ENCODE data around the gene SLC10A3. TPM values are rescaled to one million over a fixed set of nuclear protein-coding genes. Genes with fewer than 3 reads are reported as not detected.

Gene SLC10A3, protein sequence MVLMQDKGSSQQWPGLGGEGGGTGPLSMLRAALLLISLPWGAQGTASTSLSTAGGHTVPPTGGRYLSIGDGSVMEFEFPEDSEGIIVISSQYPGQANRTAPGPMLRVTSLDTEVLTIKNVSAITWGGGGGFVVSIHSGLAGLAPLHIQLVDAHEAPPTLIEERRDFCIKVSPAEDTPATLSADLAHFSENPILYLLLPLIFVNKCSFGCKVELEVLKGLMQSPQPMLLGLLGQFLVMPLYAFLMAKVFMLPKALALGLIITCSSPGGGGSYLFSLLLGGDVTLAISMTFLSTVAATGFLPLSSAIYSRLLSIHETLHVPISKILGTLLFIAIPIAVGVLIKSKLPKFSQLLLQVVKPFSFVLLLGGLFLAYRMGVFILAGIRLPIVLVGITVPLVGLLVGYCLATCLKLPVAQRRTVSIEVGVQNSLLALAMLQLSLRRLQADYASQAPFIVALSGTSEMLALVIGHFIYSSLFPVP
- total RNA-seq: 32.2 TPM

GRCh38 chrX:154490414-154491083 lies at the start of gene SLC10A3:
Gene SLC10A3, minus strand, starts transcription at chrX:154490629. Its CDS starts 1,689 bp downstream, at chrX:154488940.
- peak; percentile 93 for DNase-seq (ENCODE audit: low spot score)

DNA sequence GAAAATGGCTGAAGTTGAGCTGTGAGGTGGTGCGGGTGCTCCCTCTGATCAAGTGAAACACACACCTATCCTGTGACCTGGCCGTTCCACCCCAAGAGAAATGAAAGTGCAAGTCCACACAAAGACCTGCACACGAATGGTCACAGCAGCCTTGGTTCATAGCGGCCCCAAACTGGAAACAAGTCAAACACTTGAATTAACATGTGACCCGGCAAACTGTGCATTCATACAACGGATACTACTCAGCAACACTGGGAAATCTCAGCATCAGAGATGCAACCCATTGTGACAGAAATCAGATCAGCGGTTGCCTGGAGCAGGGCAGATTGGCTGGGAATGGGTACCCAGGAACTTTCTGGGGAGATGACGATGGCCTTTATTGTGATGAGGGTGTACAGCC lies 48.6 kb upstream of the SLC10A3 start:
- DNase-seq (ENCODE audit: low spot score): no peak

DNA sequence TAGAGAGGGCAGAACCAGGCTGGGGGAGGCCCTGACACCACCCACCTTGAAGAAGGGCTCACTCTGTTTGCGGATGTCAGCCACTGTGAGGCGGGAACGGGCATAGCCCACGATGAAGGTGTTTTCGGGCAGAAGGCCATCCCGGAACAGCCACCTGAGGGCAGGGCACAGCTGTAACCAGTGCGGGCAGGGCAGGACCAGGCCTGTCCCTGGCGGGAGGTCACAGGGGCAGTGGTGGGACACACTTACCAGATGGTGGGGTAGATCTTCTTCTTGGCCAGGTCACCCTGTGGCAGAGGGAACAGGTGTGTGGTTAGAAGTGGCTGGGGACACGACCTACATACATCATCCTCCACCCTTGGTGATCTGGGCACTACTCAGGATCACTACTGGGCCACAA lies 45.5 kb upstream of the SLC10A3 start:
- DNase-seq (ENCODE audit: low spot score): no peak

DNA sequence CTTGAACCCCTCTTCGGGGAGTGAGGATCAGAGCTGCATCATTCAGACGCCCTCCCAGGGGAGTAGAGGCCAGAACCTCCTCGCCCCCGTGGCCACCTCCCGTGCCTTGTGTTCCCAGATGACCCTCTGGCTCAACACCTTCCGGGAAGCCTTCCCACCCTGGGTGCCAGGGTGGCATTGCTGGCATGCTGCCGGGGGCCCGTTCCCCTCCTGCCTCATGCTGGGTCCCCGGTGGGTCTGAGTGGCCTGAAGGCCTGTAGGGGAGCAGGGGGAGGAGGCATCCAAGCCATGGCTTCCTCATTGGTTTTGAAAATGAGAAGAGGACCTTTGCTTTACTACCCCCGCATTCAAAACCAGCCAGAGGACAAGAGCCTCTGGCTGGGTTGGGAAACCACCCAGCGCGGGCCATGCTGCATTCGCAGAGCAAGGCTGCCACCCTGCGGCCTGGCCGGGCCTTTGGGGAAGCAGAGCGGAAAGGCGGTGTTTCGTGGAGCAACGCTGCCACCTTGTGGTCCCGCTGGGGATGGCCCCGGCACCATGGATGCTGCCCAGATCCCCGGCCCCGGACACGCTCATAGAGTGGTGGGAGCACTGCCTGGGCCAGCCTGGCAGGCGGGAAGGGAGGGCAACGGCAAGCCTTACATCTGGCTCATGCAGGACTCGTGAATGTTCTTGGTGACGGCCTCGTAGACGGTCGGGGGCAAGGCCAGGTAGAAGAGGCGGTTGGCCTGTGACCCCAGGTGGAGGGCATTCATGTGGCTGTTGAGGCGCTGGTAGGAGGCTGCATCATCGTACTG lies 44.3 kb upstream of the SLC10A3 start:
- peak; percentile 89 for DNase-seq (ENCODE audit: low spot score)

DNA sequence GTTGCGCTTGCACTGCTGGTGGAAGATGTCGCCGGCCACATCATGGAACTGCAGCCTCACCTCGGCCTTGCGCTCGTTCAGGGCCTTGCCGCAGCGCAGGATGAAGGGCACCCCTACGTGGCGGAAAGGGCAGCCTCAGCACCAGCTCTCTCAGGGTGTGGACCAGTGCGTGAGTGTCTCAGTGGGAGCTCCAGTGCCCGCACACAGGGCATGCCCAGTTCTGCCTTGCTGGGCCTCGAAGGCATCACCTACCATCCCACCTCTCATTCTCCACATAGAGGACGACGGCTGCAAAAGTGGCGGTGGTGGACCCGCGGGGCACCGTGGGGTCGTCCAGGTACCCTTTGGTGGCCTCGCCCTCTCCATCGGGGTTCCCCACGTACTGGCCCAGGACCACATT lies 42.3 kb upstream of the SLC10A3 start:
- DNase-seq (ENCODE audit: low spot score): no peak

- DNase-seq (ENCODE audit: low spot score): no peak
These were observed 41.2 kb upstream of the SLC10A3 start for GRCh38 chrX:154531626-154532025.

- no peak for DNase-seq (ENCODE audit: low spot score)
These were observed 39.9 kb upstream of the SLC10A3 start for GRCh38 chrX:154530286-154530685.

DNA sequence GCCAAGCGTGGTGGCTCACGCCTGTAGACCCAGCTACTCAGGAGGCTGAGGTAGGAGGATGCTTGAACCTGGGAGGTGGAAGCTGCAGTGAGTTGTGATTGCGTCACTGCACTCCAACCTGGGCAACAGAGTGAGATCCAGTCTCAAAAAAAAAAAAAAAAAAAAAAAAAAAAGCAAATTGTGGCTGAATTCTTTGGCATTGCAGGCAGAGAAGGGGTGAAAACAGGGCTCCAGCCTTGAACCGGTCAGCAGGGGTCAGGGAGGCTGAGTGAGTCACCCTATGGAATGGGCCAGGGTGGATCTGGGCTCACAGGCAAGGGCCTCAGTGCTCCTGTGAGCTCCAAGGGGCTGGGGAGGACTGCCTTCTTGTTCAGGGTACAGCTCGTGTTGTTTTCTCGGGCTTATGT lies 38.8 kb upstream of the SLC10A3 start:
- no peak for DNase-seq (ENCODE audit: low spot score)

DNA sequence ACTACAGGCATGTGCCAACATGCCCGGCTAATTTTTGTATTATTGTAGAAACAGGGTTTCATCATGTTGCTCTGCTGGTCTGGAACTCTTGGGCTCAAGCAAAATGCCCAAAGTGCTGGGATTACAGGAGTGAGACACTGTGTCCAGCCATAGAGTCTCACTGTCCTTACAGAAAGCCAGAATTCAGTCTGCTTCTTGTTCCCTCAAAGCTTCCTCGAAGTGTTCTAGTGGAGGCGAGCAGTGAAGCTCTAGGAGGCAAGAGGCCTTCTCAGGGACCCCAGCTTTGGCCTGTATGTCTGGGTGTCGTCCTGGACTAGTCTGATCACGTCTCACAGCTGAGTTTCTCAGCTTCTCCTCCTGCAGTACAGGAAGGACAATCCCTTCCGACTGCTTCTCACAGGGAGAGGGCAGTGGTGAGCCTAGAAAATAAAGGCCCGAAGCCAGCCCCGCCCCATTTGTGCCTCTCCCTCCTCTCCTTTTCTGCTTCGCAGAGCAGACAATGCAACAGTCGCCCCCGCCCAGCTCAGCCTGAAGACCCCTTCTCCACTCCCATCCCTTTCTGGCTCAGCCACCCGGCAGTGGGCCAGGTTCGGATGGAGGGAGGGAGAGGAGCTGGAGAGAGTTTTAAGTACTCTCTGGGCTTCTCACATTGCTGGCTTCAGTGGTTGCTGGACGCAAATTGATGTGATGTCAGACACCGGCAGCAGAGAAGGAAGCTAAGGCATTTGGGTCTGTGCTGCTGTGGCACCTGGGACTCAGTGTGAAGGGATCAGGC lies 36.7 kb upstream of the SLC10A3 start:
- DNase-seq (ENCODE audit: low spot score): peak; percentile 80

- DNase-seq (ENCODE audit: low spot score): no peak
These were observed 35.4 kb upstream of the SLC10A3 start for GRCh38 chrX:154525606-154526490.

DNA sequence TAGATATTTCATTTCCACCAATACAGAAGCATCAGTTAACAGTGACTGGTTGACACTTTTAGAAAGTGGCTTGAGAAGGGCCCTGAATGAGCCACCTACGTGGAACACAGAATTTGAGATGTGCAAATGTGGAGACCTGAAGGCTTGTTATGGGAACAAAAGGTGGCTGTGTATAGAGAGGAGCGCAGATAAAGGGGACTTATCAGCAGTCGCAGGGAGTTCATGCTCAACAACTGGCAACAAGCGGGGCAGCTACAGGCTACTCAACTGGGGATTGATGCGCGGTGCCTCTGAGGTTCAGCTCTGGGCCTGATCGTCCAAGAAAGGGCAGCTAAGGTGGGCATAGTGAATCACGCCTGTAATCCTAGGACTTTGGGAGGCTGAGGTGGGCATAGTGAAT lies 29.0 kb upstream of the SLC10A3 start:
- DNase-seq (ENCODE audit: low spot score): no peak

- DNase-seq (ENCODE audit: low spot score): no peak
These were observed 26.8 kb upstream of the SLC10A3 start for GRCh38 chrX:154517101-154517781.

DNA sequence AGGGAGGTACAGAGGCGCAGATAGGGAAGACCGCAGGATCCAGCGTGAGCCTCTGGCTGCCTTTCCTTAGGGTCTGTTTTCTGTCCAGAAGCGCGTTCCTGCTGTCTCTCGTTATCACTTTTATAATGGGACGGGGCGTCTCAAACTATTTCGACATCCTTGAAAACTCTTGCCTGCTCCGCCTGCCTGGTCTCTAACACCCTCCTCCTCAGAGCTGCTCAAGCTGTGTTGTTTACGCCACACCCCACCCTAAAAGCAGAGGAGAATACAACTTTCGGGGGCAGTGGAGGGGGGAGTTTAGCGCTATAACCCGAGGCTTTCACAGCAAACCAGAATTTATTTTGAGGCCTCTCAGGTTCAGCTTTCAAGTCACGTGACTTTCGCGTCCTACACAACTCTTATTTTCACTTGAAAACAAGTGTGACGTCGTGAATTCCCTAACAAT lies 26.2 kb upstream of the SLC10A3 start:
- peak; percentile 62 for DNase-seq (ENCODE audit: low spot score)

GRCh38 chrX:154515966-154516655 lies 25.7 kb upstream of the SLC10A3 start, which contains the start of gene FAM3A:
Gene FAM3A, minus strand, starts transcription at chrX:154516232. Its CDS starts 460 bp downstream, at chrX:154515772.
- peak; percentile 93 for DNase-seq (ENCODE audit: low spot score)

DNA sequence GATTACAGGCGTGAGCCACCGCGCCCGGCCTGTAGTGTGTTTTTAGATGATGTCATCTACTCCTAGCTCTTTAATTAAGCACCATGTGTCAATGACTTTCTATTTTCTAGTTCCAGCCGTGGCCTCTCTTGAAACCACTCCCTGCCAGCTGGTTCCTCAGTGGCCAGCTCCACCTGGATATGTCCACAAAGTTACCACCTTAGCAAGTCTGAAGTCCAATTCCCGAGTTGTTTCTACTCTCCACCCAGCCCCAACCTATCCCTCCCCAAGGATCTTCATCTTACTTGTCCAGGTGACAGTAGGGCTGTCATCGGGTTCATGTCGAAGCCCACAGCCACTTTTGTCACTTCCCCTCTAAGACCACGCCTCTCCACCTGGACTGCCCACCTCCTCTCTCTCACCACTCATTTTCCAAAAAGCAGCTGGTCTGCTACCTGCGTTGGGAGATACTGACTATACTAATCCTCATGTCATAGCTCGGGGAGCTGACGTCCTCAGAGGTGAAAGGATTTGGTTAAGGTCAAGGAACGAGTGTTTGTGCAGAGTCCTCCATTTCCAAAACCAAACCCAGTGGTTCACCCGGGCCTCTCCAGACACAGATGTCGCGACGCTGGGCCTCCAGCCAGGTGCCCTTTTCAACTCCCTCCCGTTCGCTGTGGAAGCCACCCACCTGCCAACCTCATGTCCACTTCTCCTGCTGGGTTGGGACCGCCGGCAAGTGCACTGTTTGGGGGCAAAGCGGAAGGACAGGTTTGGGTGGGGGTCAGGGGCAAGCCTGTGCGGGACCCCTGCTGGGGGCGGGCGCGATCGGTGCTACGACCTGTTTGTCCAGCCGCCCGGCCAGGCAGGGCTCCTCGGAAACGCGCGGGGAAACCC lies 24.9 kb upstream of the SLC10A3 start:
- no peak for DNase-seq (ENCODE audit: low spot score)

DNA sequence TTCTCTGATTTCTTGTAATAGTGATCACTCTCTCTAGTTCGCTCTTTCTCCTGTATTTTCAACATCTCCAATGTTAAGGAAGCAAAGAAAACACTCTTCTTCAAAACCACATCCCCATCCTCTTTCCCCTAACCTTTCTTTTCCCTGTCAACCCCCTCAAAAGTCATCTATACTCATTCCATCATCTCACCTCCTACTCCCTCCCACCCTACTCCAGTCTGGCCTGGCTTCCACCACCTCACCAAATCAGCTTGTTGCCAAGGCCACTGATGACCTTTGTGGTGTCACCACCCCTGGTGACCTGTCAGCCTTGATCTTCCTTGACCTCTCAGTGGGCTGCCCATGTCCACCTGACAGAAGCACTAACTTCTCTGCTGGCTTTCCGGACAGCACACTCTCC lies 23.3 kb upstream of the SLC10A3 start:
- no peak for DNase-seq (ENCODE audit: low spot score)

DNA sequence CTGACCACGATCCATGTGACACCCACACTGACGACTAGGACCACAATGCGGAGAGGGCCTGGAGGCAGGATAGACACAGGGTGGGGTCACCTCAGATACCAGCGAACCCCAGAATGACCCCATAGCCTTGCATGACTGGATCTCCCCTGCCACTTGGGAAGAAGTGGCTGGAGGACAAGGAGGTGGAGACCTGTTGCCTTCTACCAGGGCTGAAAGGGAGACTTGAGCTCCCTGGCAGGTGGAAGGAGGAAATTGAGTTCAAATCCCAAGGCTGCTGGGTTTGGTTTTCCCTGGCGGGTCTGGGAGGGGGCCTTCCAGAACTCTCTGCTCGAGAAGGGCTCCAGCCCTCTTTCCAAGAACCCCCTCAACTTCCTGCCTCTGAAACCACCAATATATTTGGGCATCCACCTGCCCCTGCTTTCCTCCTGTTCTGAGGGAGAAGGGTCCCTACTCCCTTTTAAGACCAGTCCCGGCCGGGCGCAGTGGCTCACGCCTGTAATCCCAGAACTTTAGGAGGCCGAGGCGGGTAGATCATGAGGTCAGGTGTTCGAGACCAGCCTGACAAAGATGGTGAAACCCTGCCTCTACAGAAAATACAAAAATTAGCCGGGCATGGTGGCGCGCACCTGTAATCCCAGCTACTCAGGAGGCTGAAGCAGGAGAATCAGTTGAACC lies 22.6 kb upstream of the SLC10A3 start:
- DNase-seq (ENCODE audit: low spot score): no peak
